Limb (tissue), 2 donors: ENCODE data around the gene RASSF5.
A peak's percentile ranks its signal among the peaks of the same experiment; 100 is the strongest.

ENCODE experiments used
- DNase-seq, 2 donors: peaks; one replicate each; pipeline ENCODE4 v3.0.0-alpha.2; 2016; ENCODE audit errors: extremely low spot score in 2 of 2

The RASSF5 gene

DNA sequence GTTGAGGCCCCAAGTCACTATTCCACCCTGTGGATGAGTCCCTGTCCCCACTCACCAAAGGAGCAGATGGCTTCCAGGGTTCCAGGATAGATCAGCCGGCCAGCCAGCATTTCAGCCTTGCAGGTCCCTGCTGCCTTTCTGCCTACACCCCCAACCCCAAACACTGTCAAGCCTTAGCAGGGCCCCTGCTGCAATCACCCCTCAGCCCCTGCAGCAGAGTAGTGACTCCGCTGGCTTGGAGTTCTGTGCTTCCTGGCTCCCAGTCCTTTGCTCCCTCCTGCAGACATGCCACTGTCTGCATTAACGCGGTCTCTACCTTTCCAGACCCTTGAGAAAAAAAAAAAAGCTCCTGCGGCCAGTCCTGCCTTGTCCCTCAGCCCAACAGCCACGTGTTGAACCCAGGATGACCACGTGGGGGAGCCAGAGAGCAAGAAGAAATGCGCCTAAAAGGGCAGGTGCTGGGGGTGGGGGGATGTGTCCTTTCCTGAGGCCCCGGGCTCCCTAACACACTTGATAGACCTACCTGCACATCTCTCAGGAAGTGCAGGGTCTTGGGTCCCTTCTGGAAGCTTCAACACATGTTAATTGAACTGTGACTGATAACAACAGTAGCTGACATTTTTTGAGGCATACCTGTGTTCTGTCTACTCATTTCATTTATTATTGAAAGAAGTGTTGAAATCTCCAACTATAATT lies 37.4 kb downstream of the RASSF5 start:
- peak in 1 of 2 donors; percentile 85 for DNase-seq

DNA sequence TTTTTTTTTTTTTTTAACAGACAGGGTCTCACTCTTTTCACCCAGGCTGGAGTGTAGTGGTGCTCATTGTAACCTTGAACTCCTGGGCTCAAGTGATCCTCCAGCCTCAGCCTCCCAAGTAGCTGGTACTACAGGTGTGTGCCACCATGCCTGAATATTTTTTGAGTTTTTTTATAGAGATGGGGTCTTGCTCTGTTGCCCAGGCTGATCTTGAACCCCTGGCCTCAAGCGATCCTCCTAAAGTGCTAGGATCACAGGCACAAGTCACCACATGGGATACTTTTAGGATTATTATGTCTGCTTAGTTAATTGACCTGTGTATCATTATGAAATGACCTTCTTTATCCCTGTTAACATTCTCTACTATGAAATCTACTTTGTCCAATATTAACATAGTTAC lies 38.0 kb downstream of the RASSF5 start:
- DNase-seq, result no peak

DNA sequence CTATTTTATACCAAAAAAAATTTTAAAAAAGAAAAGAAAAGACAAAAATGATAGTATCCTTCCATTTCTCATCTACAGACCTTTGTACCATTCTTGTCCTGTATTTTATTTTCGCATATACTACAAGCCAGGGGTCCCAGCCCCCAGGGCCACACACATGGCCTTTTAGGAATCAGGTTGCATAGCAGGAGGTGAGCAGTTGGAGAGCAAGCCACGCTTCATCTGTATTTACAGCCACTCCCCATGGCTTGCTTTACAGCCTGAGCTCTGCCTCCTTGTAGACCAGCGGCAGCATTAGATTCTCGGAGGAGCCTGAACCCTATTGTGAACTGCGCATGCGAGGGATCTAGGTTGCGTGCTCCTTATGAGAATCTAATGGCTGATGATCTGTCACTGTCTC lies 39.8 kb downstream of the RASSF5 start:
- no peak for DNase-seq

DNA sequence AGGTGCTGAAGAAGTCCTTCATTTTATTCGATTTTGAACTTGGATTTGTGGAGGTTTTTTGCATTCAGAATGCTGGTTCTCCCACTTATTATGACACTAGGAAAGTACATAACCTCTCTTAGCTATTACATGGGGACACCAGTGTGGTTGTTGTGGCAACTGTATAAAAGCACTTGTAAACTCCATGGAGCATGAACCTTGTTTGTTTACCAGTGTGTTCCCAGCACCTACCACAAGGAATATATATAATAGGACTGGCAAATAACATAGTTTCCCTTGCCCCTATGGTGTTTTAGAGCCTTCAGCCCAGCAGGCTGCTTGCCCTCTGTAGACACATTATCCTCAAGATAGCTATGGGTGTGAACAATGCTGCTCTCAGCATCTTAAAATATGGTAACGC lies 43.1 kb downstream of the RASSF5 start:
- no peak for DNase-seq

DNA sequence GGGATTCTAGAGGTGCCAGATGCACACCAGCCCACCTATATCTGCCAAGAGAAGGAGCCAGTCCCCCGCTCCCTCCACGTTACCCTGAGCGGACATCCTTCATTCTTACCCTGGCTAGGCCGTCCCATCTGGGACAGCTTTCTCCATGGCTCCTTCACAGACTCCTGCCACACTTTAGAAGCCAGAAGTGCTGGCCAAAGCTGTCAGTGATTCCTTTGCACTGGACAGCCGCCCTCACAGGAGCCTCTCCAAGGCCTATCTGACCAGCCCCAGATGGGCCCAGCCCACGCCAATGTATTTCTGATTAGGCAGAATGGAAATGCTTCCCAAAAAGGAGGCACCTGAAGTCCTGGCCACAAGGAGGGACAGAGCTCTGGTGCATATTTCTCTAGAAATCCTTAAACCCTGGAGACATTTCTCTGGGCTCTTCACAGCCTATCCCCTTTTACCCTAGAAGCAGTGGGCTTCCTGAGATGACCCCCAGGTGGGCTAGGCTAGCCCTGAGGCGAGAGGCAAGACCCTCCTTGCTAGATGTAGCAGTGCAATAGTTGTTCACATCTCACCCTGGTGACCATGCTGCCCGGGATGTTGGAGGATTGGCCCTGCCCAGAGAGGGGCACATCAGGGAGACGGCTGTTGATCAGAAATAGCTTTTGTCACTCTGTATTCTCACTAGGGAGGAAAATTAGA lies 44.1 kb downstream of the RASSF5 start:
- DNase-seq, result no peak

DNA sequence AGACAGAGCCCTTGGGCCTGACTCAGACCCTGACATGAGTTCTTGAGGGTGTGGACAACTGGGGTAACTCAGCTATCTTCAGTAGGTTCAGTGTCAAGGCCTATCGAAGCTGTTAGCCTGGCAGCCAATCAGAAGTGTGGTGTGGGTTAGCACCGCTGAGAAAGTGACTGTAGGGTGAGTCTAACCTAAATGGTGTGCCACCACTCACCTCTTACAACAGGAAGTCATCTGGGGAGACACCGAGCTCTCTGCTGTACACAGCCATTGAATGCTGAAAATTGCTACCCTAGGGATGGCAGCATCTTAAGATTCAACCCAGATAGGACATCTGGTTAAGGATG lies 44.6 kb downstream of the RASSF5 start:
- DNase-seq, result no peak

DNA sequence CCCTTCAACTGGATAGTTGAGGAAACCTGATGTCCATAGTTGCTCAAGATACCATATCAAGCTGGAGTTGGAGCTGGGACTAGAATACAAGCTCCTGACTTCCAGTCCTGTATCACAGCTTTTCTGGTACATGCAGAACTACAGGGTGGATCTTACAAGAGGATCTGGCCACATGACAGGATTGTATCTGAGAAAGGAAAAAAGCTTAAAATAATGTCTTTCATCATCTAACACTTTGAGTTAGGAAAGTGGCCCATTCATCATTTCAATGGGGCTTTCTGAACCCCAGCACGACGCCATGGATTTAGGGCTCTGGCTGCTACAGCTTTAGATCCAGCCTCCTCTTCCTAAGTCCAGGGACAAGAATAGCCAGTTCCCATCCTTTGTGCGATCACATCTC lies 46.9 kb downstream of the RASSF5 start:
- DNase-seq, result no peak

DNA sequence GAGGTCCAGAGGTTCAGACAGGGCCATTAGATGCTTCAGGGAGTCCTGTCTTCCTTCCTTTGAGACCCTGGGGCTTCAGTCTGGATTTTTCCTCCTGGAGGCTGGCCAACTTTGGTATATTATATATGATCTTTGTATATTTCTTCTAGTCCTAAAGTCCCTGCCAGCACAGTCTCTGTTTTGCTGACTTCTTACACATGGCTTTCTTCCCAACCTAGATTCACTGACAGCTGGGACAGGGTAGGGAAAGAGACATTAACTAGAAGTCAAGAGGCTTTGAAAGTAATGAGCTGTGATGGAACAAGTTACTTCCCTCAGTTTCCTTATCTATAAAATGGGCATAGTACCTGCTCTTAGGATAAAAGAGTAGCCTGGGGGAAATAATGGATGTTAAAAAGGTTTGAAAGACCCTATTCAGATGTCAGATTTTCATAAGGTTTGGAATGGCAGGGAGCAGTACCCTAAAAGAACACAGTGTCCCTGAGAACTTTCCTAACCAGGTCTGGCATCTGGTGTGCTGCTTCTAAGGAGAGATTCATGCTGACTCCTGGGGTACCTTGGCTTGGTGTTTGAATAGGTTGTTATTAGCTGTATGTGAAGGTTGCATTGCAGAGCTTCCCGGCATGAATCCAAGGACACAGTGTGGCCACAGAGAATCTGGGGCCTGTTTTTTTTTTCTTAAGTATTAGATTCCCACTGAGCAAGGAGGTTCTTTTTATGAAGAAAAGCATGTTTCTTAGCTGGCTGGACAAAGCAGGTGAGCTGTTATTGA lies 47.6 kb downstream of the RASSF5 start:
- DNase-seq, result no peak

DNA sequence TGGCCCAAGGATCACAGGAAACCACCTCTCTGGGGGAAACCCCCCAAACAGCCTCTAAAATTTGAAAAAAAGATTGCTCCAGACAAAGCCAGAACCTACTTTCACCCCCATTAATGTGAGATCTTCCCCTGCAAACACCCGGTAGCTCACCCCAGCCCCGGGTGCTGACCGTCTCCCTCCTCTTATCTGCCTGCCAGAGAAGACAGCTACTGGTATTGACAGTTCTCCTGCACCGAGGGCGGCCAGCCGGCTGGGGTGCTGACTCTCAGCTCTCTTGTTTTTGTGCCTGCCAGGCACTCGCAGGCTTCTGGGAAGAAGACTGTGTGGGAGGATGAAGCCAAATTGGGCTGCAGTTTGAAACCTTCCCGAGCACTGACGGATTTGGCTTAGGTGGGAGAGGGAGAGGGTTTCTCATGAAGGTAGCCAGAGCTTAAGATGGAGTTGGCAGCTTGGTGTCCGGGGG lies 48.2 kb downstream of the RASSF5 start:
- DNase-seq, result no peak

DNA sequence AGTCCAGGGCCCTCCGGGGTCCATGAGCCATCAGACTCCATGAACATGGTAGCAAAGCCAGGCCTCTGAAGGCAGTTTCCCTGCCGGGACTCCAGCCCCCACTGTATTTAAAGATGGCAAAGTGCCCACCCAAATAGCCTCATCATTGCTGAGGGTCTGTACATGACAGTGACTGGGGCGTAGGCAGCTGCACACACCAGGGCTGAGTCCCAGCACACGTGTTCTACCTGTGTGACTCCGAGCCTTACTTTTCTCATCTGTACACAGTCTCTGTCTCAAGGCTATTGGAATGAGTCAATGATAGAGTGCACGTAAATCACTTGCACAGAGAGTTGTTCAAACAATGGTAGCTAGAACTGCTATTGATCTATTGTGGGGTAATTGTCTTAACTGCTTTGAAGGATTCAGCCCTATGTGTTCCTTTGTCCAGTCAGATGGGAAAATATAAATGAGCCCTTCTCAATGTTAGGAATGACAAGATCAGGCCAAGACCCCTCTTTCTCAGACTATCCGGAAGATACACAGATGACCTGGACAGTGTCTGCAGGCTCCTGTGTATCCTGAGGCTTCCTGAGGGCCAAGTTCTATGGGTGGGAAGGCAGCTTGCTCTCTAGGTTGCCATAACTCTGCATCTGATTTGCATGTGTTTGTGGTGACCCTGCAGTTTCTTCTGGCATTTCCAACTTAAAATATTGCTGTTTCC lies 48.9 kb downstream of the RASSF5 start:
- DNase-seq, result no peak

DNA sequence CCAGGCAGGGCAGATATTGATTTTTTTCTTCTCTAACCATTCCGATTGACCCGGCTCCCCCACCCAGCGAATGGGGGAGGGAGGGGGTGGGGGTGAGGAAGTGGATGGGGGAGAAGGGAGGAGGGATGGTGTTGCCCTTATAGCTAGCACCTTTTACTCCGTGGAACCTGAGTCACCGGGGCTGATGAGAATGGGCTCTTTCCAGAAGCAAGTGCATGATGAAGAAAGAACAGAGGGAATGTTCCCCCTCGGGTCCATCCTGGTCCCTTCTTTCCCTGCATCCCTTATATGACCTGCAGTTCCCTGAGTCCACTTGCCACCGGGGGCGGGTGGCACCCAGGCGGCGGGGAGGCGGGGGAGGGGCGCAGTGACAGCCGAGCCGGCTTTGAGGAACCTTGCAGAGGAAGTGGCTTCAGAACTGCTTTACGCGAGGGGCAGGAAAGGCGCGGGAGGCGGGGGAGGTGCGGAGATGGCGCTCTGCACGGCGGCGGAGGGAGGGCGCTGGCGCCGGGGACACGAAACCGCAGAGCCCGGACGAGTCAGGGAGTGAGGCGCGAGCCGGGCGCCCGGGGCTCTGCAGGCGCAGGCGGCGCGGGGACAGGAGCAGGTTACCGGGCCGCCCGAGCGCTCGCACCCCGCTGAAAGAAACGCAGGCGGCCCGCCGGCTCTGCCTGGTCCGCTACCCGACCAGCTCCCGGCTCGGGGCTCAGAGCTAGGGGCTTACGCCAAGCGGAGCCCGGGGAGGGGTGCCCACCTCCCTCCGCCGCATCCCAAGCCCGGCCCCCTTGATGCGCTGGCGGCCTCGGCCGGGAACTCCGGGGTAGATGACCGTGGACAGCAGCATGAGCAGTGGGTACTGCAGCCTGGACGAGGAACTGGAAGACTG lies 49.7 kb downstream of the RASSF5 start:
- DNase-seq, result peak in 1 of 2 donors; percentile 77

DNA sequence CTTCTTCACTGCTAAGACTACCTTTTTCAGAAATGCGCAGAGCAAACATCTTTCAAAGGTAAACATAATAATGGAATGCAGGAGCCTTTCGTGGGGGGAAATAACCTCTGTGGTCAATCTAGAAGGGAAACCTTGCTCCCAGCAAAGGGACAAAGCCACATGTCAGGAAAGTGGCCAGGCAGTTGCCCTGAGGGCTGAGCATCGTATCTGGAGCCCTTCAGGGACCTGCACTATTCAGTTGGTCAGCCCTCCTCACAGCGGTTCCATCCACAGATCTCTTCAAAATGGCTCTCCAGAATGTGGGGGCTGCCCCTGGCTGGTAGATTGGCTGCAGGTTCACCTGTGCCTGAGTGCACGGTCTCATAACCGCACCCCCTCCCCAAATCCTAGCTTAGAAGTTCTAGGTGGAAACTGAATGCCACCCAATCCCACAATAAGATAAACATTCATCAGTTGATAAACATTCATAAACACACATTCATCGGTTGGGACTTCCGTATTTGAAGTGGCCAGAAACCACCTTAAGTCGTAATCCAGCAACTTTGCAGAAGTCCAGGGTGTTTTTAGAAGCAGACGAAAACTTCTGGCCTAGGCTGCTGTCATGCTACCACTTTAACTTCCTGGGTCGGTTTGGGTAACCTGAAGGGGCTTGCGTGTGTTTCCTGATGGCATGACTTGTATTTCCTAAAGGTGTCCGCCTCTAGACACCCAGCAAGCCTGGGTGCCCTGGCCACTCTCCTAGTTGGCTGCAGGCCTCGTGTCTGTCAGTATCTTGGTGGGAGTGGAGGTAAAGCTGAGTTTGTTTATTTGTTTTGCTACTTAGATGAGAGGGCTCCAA lies 50.5 kb downstream of the RASSF5 start:
- no peak for DNase-seq

DNA sequence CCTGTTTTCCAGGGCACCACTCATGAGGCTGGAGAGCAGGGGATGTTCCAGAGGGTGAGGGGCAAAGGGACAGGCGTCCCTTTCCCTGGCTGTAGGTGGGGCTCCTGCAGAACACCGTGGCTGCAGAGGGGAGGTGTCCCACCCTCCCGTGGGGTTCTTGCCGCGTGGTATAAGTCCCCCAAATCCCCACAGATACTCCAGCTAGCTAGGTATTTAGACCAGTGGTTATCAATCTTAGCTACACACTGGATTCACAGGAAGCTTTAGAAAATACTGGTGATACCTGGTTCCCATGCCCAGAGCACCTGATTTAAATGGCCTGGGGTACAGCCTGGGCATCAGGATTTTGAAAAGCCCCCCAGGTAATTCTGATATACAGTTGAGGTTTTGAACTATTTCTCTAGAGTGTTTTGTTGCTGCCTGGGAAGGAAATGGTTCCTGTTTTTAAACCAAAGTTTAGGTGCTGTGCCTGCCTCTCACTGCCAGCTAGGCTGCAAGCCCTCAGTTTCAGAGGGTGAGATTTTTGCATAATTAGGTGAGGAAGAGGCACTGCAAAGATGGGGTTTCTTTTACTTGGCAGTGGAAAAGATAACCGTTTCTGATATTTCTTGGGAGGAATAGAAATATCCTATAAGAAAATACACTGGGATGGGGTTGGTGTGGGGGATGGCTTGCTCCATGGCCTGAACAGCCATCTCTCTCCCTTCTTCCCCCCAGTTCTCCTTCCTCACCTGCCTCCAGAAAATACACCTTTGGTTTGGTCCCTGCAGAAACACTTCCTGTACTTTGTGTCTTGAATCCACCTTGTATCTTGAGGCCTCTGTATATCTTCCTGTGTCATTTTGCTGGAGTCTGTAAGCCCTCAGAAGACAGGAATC lies 51.7 kb downstream of the RASSF5 start:
- no peak for DNase-seq

DNA sequence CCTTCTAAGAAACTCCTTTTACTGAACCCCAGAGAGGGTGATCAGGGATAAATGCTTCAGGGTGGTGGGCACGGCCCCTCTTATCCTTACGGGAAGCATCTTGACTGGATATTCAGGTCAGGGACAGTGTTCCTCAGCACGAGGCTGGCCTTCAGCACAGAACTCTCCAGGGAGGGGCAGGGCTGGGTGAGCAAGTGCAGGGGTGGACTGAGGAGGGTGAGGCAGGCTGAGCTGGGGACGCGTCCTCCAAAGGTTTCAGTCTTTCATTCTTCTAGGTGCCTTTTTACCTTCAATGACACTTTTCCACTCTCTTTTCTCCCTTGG lies 52.3 kb downstream of the RASSF5 start:
- no peak for DNase-seq

DNA sequence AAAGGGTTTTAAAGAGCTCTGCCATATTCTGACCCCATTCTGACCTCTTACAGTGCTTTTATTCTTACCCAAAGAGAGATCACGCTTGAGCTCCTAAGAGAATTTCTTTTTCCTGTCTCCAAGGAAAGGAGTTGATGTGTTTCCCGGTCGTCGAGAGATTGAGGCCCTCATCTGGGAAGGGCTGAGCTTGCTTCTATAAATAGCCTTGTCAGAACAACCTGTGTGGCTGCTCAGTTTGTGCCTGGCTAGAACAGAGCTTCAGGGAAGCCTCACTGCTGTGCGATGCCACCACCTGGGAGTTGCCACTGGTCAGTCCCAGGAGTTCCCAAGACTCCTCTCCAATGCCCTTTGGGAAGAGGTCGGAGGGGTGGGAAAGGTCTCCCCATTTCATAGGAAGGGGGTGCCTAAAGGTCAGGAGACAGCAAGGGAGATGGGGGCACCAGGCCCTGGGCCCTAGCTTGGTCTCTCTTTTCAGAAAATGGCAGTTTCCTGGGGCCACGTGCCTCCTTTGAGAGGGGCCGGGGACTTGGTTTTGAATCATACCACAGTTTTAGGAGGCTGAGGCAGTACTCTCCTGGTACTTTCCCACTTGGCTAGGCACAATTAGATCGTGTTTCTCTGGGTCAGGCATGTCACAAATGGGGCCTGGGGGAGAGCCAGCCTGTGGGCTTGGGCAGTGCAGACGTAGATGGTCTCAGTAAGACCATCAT lies 52.8 kb downstream of the RASSF5 start:
- no peak for DNase-seq

DNA sequence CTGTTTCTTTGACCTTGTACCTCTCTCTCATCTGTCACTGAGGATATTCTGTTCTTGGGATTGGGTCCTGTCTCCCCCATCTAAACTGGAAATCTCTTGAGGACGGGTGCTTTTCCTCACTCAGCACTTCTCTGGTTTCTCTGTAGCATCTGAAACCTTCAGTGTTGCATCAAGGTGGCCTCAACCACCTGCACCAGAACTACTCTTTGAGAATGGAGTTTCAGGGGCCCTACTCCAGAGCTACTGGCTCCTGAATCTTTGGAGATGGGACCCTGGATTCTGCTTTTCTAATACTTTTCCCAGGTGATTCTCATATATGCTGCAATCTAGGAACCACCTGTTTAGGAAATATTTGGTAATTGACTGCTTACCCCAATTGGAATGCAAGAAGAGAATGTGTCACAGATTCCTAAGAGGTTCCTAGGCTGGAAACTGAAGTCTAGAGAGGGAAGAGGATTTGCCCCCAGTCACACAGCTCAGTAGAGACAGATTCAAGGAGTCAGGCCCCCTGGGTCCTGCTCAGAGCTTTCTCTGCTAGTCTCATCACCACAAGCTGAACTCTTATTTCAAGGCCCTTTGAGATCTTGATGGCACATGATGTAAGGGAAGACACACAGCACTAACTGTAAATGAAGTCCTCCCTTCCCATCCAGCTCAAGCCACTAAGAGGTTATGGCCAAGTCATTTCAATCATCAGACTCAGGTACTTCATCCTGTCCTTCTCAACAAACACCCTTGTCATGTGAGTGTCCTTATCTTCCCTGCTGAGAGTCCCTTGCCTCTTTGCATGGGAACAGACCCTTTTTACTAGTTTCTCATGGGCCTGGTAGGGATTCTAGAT lies 56.3 kb downstream of the RASSF5 start:
- DNase-seq, result no peak

DNA sequence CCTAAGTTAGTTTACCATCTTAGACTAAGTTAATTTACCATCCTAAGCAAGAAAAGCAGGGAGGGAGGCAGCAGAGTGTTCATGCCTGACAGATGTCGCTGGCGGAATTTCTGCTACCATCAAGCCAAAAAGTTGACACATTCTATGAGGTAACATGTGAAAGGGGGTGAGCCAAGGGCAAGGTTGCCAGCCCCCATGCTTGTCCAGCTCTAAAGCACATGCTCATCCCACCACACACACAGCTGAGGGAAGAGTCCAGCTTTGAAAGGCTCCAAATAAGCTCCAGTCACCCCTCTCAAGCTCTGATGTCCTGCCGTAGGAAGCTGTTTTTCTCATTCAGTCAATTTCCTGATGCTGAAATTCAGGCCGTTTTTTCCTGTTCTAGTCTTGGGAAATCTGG lies 58.7 kb downstream of the RASSF5 start:
- DNase-seq, result no peak

DNA sequence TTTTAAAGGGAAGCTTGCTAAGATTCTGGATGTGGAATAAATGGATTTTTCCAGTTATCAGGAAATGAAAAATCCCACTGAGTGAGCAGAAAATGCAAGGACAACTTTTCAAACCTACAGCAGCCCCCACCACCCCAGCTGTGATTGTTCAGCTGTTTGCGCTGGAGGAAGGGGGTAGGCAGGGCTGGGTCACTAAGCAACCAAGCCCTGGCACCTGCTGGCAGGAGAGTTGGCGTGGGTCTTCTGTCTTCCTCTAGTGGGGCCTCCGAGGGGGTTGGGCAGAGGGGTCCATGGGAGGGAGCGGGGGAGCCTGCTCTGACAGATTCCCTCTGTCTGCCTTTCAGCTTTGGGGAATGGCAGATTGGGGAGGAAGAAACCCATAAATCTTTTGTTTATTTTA lies 59.7 kb downstream of the RASSF5 start:
- DNase-seq, result peak in 1 of 2 donors; percentile 42
